Gastroesophageal sphincter (tissue), 3 donors: ENCODE results near the gene OTOS.

Experiments
- POLR2A ChIP-seq, 2 donors: fragments of 450-650 bp; IDR thresholded peaks; one replicate each; pipeline ENCODE4 v1.6.1; 2017; ENCODE audit warnings: antibody characterized with exemption in 2 of 2, mild to moderate bottlenecking in 2 of 2, moderate library complexity in 1 of 2
- POLR2AphosphoS5 ChIP-seq: sonication (generic); formaldehyde crosslinking; IDR thresholded peaks from one replicate; pipeline ENCODE4 v1.6.1; 2017; ENCODE audit warnings: antibody characterized with exemption
- TF ChIP-seq, protein P1 (sequence below), 4 experiments: fragments of 200-600 bp in 2 of 4; fragments of 450-650 bp in 2 of 4; sonication (generic) in 1 of 4; IDR thresholded peaks; one replicate each; pipeline ENCODE4 v1.5.1; 2017 to 2019; ENCODE audit warnings: antibody characterized with exemption in 4 of 4, mild to moderate bottlenecking in 2 of 4, moderate library complexity in 2 of 4

DNA sequence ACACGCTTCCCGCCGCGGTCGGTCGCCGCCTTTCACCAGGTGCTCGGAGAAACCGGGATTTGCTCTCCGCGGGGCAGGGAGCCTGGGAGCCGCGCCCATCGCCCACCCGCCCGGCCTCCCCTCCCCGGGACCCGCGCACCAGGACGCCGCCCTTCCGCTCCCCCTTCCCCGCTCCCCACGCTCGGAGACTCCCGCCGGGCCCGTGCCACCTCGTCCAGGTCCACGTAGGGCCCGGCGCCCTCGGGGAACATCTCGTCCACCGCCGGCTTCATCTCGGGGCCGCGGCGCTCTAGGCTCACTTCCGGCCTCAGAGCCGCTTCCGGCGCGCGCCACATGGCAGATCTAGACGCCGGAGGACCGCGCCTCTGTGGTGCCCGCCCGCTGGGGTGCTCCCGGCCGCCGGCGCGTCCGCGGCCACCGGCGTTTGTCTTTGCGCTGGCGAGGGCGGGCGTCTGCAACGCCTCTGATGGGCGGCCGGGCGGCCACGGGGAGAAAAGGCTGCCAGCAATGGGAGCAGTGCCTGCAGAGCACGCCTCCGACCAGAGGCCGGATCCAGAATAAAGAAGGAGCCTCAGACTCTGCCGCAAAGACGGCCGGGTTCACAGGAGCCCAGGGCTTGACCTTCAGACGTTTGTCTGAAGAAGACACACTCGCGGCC lies 4.3 kb downstream of the OTOS start, which contains the start of gene COPS9:
- TF ChIP-seq, protein P1, sequence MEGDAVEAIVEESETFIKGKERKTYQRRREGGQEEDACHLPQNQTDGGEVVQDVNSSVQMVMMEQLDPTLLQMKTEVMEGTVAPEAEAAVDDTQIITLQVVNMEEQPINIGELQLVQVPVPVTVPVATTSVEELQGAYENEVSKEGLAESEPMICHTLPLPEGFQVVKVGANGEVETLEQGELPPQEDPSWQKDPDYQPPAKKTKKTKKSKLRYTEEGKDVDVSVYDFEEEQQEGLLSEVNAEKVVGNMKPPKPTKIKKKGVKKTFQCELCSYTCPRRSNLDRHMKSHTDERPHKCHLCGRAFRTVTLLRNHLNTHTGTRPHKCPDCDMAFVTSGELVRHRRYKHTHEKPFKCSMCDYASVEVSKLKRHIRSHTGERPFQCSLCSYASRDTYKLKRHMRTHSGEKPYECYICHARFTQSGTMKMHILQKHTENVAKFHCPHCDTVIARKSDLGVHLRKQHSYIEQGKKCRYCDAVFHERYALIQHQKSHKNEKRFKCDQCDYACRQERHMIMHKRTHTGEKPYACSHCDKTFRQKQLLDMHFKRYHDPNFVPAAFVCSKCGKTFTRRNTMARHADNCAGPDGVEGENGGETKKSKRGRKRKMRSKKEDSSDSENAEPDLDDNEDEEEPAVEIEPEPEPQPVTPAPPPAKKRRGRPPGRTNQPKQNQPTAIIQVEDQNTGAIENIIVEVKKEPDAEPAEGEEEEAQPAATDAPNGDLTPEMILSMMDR (IDR thresholded peaks at IDR 0.05), result peak in 2 of 4 experiments; percentile 17 to 46
- TF ChIP-seq POLR2A (IDR thresholded peaks at IDR 0.05), result peak; percentile 64 to 76
- peak; percentile 87 for TF ChIP-seq POLR2AphosphoS5
